T-helper 2 cell treated with Interferon-gamma antibody and Interleukin-4, amounts not matched to agents 5 μg/mL and 100 μg/mL, for 36 hours (primary cell): ENCODE results near the gene OR4F17.
"Not testable (repeated sequence)": the region's sequence is repeated elsewhere in the genome, so short reads cannot be mapped to it uniquely, and the experiment has no call there.

Experiments
- DNase-seq: peaks from one replicate; pipeline ENCODE4 v3.0.0; 2021; ENCODE audit warnings: low spot score
- H3K27ac Mint-ChIP-seq: one replicate; pipeline ENCODE4 v1.8.0; 2021; ENCODE audit warnings: mild to moderate bottlenecking, mixed read lengths
- H3K27me3 Mint-ChIP-seq: one replicate; pipeline ENCODE4 v1.8.0; 2021; ENCODE audit warnings: low read depth, mixed read lengths
- H3K36me3 Mint-ChIP-seq: one replicate; pipeline ENCODE4 v1.8.0; 2021; ENCODE audit warnings: low read depth, mixed read lengths
- H3K4me1 Mint-ChIP-seq: one replicate; pipeline ENCODE4 v1.8.0; 2021; ENCODE audit warnings: low read depth, mixed read lengths
- H3K4me3 Mint-ChIP-seq: one replicate; pipeline ENCODE4 v1.8.0; 2022; ENCODE audit warnings: mild to moderate bottlenecking, moderate library complexity, mixed read lengths
- H3K9me3 Mint-ChIP-seq: one replicate; pipeline ENCODE4 v1.8.0; 2021; ENCODE audit warnings: mixed read lengths

Gene OR4F17

GRCh38 chr19:106804-107203 is at the start of gene OR4F17:
TSS of gene OR4F17 (plus strand) at chr19:107104. CDS start at chr19:110679, 3,575 bp downstream.
- DNase-seq, H3K9me3 Mint-ChIP-seq, H3K4me3 Mint-ChIP-seq, H3K4me1 Mint-ChIP-seq, H3K36me3 Mint-ChIP-seq, H3K27me3 Mint-ChIP-seq, H3K27ac Mint-ChIP-seq: not testable (repeated sequence)

- H3K4me3 Mint-ChIP-seq, H3K36me3 Mint-ChIP-seq, H3K27me3 Mint-ChIP-seq, H3K9me3 Mint-ChIP-seq, H3K27ac Mint-ChIP-seq, H3K4me1 Mint-ChIP-seq: not testable (repeated sequence)
- DNase-seq: peak; percentile 55
Observed at GRCh38 chr19:70793-71192, 36.1 kb upstream of the OR4F17 start.

- not testable (repeated sequence) for H3K27me3 Mint-ChIP-seq, H3K9me3 Mint-ChIP-seq, H3K36me3 Mint-ChIP-seq, H3K4me1 Mint-ChIP-seq, H3K4me3 Mint-ChIP-seq, DNase-seq, H3K27ac Mint-ChIP-seq
Observed at GRCh38 chr19:82864-83263, 24.0 kb upstream of the OR4F17 start.

GRCh38 chr19:83626-84025 is 23.3 kb upstream of the OR4F17 start:
- not testable (repeated sequence) for H3K4me3 Mint-ChIP-seq, H3K4me1 Mint-ChIP-seq

GRCh38 chr19:90678-91077 is 16.2 kb upstream of the OR4F17 start:
- H3K27me3 Mint-ChIP-seq, H3K9me3 Mint-ChIP-seq, H3K4me3 Mint-ChIP-seq, H3K4me1 Mint-ChIP-seq, H3K36me3 Mint-ChIP-seq, H3K27ac Mint-ChIP-seq, DNase-seq: not testable (repeated sequence)

More at GRCh38 chr19:83626-84025, 23.3 kb upstream of the OR4F17 start:
- not testable (repeated sequence) for H3K9me3 Mint-ChIP-seq, H3K27me3 Mint-ChIP-seq, DNase-seq, H3K36me3 Mint-ChIP-seq, H3K27ac Mint-ChIP-seq

GRCh38 chr19:94794-95193 is 12.1 kb upstream of the OR4F17 start:
- not testable (repeated sequence) for H3K27ac Mint-ChIP-seq, H3K36me3 Mint-ChIP-seq, H3K27me3 Mint-ChIP-seq, H3K9me3 Mint-ChIP-seq, H3K4me1 Mint-ChIP-seq, H3K4me3 Mint-ChIP-seq, DNase-seq

- H3K27me3 Mint-ChIP-seq, H3K9me3 Mint-ChIP-seq, H3K27ac Mint-ChIP-seq, H3K4me3 Mint-ChIP-seq, H3K36me3 Mint-ChIP-seq, H3K4me1 Mint-ChIP-seq, DNase-seq: not testable (repeated sequence)
Observed at GRCh38 chr19:97647-98046, 9.3 kb upstream of the OR4F17 start.

- H3K4me3 Mint-ChIP-seq, H3K27ac Mint-ChIP-seq, H3K27me3 Mint-ChIP-seq, DNase-seq, H3K9me3 Mint-ChIP-seq, H3K4me1 Mint-ChIP-seq, H3K36me3 Mint-ChIP-seq: not testable (repeated sequence)
Observed at GRCh38 chr19:120443-121140, 13.7 kb downstream of the OR4F17 start.
